Lower lobe of right lung (tissue), 2 donors: ENCODE data around the gene RFX3. TPM values are rescaled to one million over a fixed set of nuclear protein-coding genes. Genes with fewer than 3 reads are reported as not detected.
A peak's percentile ranks its signal among the peaks of the same experiment; 100 is the strongest.

ENCODE experiments used
- ATAC-seq, 2 donors: fragments of 200-7000 bp; cut with Tn5 transposase; one replicate each; pipeline ENCODE4 v1.9.1; 2020 to 2022; ENCODE audit warnings: mild to moderate bottlenecking in 2 of 2, moderate library complexity in 2 of 2
- DNase-seq: peaks from one replicate; pipeline ENCODE4 v3.0.0-alpha.2; 2020
- H3K27ac ChIP-seq: fragments of 200-600 bp; one replicate; pipeline ENCODE4 v1.8.0; 2022
- H3K27me3 ChIP-seq: fragments of 200-600 bp; one replicate; pipeline ENCODE4 v1.8.0; 2022; ENCODE audit warnings: low read depth
- H3K36me3 ChIP-seq: fragments of 200-600 bp; one replicate; pipeline ENCODE4 v1.8.0; 2022; ENCODE audit warnings: mild to moderate bottlenecking
- H3K4me1 ChIP-seq: fragments of 200-600 bp; one replicate; pipeline ENCODE4 v1.8.0; 2022
- H3K4me3 ChIP-seq: fragments of 200-600 bp; one replicate; pipeline ENCODE4 v1.8.0; 2022; ENCODE audit warnings: mild to moderate bottlenecking
- H3K9me3 ChIP-seq: fragments of 200-600 bp; one replicate; pipeline ENCODE4 v1.8.0; 2022
- CTCF ChIP-seq: fragments of 200-600 bp; IDR thresholded peaks from one replicate; pipeline ENCODE4 v1.8.0; 2022; ENCODE audit warnings: antibody characterized with exemption, mild to moderate bottlenecking
- intact Hi-C: fragments of 100-400 bp; cut with DNase I; formaldehyde crosslinking; loops from one replicate; pipeline ENCODE4 v1.11.0; 2022
- total RNA-seq: library from RNA; stranded (reverse); fragmentation: NEBNext Ultra II Directional; extraction: Animal tissue kit (Norgen Biotek cat#: 25700); gene quantifications from one replicate; pipeline ENCODE4 v1.2.1, GENCODE V29; 2021
- donor health status: DM: no; HTN: yes; CAD: no; lungs with severe emphysema.

RFX3 gene
- total RNA-seq, 1 donor from 2014 or later: 25.4 TPM

- Histone ChIP-seq H3K27me3 (no peaks in the 10 kb centered on the region), H3K27ac (no peak overlapping the region), H3K4me1 (peaks cover 9% of the 10 kb centered on the region), H3K4me3 (no peak overlapping the region), H3K9me3 (no peaks in the 10 kb centered on the region), H3K36me3 (no peaks in the 10 kb centered on the region)
- no peak for TF ChIP-seq CTCF
- ATAC-seq: no peak
- no peak for DNase-seq
- intact Hi-C loops: no loop called here
Measured at GRCh38 chr9:3468421-3469205, 57.2 kb downstream of the RFX3 start.

GRCh38 chr9:3467593-3468219 lies 58.1 kb downstream of the RFX3 start:
- H3K27ac ChIP-seq: no peak overlapping the region
- H3K4me3 ChIP-seq: no peak overlapping the region
- H3K36me3 ChIP-seq: no peaks in the 10 kb centered on the region
- ATAC-seq (peak; percentile 81 to 89), DNase-seq (peak; percentile 61)
- intact Hi-C loops: no loop called here
- H3K27me3 ChIP-seq: no peaks in the 10 kb centered on the region
- H3K9me3 ChIP-seq: no peaks in the 10 kb centered on the region
- H3K4me1 ChIP-seq: peaks cover 9% of the 10 kb centered on the region
- peak; percentile 79 for TF ChIP-seq CTCF

GRCh38 chr9:3464033-3464638 lies 61.7 kb downstream of the RFX3 start:
- intact Hi-C loops: no loop called here
- Histone ChIP-seq H3K36me3 (no peaks in the 10 kb centered on the region), H3K27ac (no peak overlapping the region), H3K9me3 (no peaks in the 10 kb centered on the region), H3K27me3 (no peaks in the 10 kb centered on the region), H3K4me1 (peaks cover 9% of the 10 kb centered on the region), H3K4me3 (no peak overlapping the region)
- no peak for TF ChIP-seq CTCF
- DNase-seq (no peak), ATAC-seq (no peak)

GRCh38 chr9:3458806-3459475 lies 66.9 kb downstream of the RFX3 start:
- no peak for ATAC-seq
- no peak for DNase-seq
- H3K4me3 ChIP-seq: no peak overlapping the region

More at GRCh38 chr9:3458806-3459475, 66.9 kb downstream of the RFX3 start:
- H3K4me1 ChIP-seq: no peaks in the 10 kb centered on the region
- no peaks in the 10 kb centered on the region for H3K36me3 ChIP-seq
- TF ChIP-seq CTCF: no peak
- H3K27me3 ChIP-seq: no peaks in the 10 kb centered on the region
- H3K27ac ChIP-seq: no peak overlapping the region
- intact Hi-C loops: no loop called here
- no peaks in the 10 kb centered on the region for H3K9me3 ChIP-seq
